NCI-H446 (cell line): ENCODE data around the gene TRIM37.
"Not testable (repeated sequence)": the region's sequence is repeated elsewhere in the genome, so short reads cannot be mapped to it uniquely, and the experiment has no call there.

Source experiments
- DNase-seq, 2 experiments: peaks; one replicate each; lab custom pipeline; 2025; lab: John Stamatoyannopoulos, UW

The TRIM37 gene

DNA sequence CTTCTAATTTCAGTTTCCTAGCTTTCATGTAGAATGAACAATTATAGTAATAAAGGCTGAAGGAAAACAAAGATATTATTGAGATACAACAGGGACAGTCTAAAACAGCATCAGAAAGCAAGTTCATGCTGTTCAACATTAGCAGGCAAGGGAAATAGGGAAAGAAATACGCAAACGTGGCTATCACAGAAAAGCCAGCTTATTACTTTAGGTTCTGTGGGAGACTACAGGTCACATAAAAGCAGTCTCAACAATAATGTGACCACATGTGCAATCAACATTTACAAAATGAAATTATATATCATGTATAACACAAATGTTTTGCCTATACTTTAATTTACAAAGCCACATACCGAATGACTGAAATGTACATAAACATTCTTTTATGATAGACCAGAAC lies 4.9 kb upstream of the TRIM37 start:
- DNase-seq = no peak

GRCh38 chr17:59110973-59111372 lies 4.3 kb upstream of the TRIM37 start:
- no peak for DNase-seq

DNA sequence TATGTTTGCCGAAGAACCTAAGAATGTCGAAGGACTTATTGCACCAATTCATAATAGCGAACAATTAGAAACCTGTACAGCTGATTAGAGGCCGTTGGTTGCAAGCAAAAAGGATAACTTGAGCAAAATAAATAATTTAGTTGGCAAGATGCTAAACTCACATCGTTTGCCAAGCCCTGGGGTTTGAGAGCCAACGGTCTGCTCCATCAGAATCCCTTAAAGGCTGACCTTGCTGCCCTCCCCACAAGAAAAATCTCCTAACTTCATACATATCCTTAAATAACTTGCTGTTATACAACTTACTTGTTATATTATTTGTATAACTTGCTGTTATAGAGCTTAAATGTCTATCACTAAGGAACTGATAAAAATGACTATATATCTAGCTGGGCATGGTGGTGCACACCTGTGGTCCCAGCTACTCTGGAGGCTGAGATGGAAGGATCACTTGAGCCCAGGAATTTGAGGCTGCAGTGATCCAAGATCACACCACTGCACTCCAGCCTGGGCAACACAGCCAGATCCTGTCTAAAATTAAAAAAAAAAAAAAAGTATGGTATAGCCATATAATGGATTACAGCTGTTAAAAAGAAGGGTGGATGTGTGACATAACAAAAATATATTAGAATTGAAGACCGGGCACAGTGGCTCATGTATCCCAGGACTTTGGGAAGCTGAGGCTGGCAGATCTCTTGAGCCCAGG lies 1.9 kb upstream of the TRIM37 start:
- peak in 1 of 2 experiments; percentile 1 for DNase-seq

DNA sequence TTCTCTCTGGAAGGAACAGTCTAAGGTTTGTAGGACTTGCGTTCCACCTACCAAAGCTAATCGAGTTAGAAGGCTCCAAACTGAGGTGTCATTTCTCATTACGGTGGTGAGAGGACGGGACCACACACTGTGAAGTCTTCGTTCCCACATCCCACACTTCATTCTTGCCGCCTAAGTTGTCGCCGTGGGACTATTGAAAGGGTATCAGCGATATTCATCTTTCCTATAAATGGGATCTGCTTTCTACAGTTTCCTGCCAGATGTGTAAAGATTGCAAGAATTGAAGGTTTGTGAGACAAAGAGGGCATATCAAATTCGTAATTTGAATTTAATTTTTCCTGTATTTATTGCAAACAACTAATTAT lies 608 bp upstream of the TRIM37 start:
- no peak for DNase-seq

DNA sequence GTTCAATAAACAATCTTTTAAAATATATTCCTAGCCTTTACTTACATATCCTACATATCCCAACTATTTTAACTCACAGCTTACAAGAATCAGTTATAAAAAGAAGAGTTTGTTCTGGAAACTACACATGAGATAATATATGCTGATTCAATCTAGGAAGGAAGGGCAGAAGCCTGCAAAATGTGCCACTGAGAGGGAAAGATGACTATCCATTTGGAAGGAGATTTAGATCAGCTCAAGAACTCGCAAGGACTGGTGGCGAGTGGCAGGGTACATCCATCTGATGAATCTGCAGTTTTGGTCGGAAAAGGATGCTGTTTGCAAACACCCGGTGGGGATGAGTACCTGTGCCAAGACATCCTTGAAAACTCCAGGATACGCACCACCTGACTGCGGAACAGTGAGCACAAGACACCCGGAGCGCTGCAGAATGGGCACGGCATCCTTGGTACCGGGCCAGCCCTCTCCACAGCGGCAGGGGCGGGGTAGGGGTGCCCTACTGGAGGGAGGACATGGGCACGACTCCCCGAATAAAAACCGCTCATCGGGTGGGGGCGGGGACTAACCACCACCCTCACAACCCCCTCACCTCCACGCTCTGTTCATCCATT lies 723 bp downstream of the TRIM37 start:
- DNase-seq = peak in 1 of 2 experiments; percentile 56

GRCh38 chr17:59101178-59101577 lies 5.5 kb downstream of the TRIM37 start:
- no peak for DNase-seq

GRCh38 chr17:59097876-59098275 lies 8.8 kb downstream of the TRIM37 start:
- DNase-seq = no peak

- DNase-seq = no peak
These were observed 11.7 kb downstream of the TRIM37 start for GRCh38 chr17:59094861-59095530.

DNA sequence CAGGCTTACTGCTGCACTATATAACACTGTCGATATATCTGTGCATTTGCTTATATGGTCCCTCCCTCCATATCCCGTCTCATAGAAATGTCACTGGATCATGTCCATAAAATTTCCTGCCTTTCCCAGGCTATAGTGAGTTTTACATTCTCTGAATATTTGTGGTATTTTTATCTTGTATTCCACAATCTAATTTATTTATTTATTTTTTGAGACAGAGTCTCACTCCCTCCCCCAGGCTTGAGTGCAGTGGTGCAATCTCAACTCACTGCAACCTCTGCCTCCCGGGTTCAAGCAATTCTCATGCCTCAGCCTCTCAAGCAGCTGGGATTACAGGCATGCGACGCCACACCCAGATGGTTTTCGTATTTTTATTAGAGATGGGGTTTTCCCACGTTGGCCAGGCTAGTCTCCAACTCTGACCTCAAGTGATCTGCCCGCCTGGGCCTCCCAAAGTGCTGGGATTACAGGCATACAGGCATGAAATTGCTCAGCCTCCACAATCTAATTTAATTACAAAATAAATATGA lies 12.9 kb downstream of the TRIM37 start:
- no peak for DNase-seq

DNA sequence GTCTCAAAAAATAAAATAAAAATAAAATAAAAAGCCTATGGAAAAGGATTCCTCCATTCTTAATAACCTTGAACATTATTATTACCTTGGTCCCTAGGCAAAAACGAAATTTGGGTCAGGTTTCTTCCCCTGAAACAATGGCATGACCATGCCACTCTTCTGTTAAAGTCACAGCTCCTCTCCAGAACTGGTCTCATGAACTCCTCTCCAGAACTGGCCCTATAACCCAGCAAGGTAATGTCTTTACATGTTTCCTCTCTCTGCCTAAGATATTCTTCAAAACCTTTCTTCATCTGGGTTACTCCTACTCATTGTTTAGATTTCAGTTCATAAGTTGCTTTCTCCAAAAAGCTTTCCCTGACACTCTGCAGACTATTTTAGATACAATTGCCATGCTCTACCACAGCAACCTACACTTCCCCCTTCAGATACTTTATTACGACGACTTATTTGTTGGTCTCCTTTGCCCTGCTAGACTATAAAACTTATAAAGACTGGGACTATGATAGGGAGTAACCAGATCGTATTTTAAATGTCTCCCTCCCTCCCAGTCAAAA lies 13.5 kb downstream of the TRIM37 start:
- DNase-seq = no peak

- DNase-seq = not testable (repeated sequence)
These were observed 16.1 kb downstream of the TRIM37 start for GRCh38 chr17:59090593-59090992.

GRCh38 chr17:59084154-59084553 lies 22.5 kb downstream of the TRIM37 start:
- DNase-seq = no peak

GRCh38 chr17:59074494-59074893 lies 32.2 kb downstream of the TRIM37 start:
- DNase-seq = no peak

- no peak for DNase-seq
These were observed 32.7 kb downstream of the TRIM37 start for GRCh38 chr17:59073972-59074371.

- DNase-seq = no peak
These were observed 36.8 kb downstream of the TRIM37 start for GRCh38 chr17:59069856-59070255.

GRCh38 chr17:59067756-59068155 lies 38.9 kb downstream of the TRIM37 start:
- no peak for DNase-seq

GRCh38 chr17:59067340-59067739 lies 39.3 kb downstream of the TRIM37 start:
- no peak for DNase-seq

DNA sequence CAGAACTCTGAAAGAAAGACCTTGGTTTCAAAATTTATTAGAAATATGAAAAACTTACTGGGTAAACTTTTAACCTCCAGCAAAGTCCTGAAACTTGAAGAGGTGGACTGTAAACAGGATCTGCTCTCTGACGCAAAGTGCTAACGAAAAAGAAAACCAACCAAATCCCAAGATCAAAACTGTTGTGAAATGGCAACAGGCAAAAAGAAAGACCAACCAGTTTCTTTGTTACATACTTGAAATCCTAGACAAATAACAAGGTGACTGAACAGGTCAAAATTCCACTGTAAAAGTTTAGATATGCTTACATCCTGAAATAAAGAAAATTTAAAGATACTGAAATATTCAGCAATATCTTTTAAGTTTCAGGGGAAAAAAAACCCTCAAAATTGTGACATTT lies 44.2 kb downstream of the TRIM37 start:
- DNase-seq = no peak

DNA sequence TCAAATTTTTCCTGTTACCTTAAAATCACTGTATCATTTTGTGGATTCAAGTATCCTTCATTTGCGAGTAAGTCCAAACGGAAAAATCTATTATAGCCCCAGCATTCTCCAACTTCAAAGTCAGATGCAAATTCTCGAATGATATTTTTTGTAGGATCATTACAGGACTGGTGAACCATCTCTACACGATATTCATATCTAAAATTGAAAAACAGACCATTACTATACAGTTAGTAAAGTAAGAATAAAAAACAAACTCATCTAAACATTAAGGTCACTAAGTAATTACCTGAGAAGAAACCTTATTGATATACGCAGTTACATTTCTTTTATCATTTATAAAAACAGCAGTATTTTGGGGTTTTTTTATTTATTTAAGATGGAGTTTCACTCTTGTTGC lies 49.8 kb downstream of the TRIM37 start:
- no peak for DNase-seq

DNA sequence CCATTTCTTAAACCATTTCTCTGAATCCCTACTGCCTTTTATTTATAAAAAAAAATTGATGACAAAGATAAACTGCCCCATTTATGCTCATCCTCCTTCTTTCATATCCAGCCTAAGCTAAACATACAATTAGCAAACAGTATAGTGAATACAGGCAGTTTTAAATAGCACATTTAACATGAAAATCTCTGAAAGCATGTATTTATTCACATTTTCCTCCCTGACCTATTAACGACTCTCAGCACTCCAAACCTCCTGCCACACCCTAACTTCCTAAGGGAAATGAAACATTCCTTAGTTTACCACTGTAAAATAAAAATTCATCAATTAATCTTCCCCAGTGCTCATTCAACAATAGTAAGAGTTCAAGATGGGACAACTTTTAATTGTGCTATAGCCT lies 56.9 kb downstream of the TRIM37 start:
- DNase-seq = no peak

GRCh38 chr17:59047616-59048015 lies 59.1 kb downstream of the TRIM37 start:
- no peak for DNase-seq

GRCh38 chr17:59046192-59046591 lies 60.5 kb downstream of the TRIM37 start:
- DNase-seq = no peak

DNA sequence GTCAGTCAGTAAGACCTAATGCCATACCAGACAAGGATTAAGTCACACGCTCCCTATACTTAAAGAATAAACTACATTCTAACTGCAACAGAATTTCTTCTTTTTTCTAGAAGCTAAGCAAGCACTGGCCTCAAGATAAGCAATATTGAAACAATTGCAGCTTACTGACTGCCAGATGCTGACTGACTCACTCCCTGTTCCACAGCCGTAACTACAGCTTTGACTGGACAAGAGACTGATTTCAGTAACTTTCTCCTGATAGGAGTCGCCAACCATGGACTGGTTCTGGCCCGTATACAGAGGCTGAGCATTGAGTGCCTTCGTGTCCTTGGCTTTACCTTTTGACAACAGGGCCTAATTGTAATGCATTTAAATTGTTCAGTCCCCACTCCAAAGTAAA lies 67.9 kb downstream of the TRIM37 start:
- DNase-seq = no peak
